ENCODE data around the gene LIN37.

- TF ChIP-seq CTCF (IDR thresholded peaks at IDR 0.05; ENCODE audit: poor library complexity) (no peak), EZH2 (IDR thresholded peaks at IDR 0.05; ENCODE audit: borderline replicate concordance) (no peak), EZH2phosphoT487 (IDR thresholded peaks at IDR 0.05; ENCODE audit: low read depth, severe bottlenecking, unreplicated experiment) (no peak)
These were observed 12.5 kb downstream of the LIN37 start for GRCh38 chr19:35760711-35761349.

Measured in hepatocyte (in vitro differentiated cells).